NCI-H1436 treated with DMSO at 0.1 percent for 48 hours (cell line): Measurements from ENCODE around the gene ROBO2.

Source experiments
- DNase-seq: peaks from one replicate; lab custom pipeline; 2025; lab: John Stamatoyannopoulos, UW

ROBO2 gene

DNA sequence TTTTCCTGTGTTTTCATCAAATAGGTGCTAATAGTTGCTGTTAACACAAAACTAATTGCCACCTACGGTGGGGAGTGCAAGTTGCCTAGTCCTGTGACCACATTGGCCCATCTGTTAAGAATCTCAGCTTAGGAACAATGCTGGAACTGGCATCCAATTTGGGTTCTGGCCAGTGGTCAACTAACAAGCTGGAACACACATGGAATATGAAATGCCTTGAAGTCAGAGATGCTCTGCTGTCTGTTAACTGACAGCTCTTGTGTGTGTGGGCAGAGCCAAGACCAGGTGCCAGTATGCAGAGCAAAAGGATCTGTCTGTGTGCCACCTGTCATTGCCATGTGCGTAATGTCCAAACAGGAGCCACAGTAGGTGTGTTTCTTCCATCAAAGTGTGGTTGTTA is 460.8 kb downstream of the ROBO2 start:
- DNase-seq = no peak

DNA sequence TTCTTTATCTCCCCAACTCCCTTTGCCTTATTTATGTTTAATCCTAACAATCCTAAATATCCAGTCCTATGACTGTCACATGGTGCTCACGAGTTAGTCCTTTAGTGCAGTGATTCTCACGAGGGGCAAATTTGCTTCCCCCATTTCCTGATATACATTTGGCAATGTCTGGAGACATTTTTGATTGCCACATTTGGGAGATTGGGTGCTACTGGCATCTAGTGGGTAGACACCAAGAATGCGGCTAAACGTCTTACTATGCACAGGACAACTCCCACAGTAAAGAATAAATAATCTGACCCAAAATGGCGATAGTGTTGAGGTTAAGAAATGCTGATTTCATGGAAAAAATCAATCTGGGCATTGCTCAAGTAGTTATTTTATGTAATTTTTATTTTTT is 466.5 kb downstream of the ROBO2 start:
- DNase-seq = no peak

DNA sequence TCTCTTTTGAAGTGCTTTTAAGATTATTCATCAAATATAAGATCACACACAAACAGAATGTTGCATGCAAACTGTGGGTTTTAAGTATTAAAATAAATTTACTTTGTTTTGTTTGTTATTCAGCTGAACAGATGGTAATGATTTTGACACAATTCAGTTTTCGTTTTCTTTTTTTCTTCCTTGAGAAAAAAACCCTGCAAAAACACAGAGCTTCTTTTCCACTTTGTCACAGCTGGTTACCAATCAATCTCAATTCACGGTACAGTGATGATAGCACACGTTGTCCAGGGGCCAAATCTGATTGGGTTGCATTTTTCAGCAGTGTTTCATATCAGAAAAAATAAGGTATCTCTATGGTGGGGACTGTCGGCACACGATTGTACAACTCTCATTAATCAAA is 473.6 kb downstream of the ROBO2 start:
- DNase-seq = no peak

DNA sequence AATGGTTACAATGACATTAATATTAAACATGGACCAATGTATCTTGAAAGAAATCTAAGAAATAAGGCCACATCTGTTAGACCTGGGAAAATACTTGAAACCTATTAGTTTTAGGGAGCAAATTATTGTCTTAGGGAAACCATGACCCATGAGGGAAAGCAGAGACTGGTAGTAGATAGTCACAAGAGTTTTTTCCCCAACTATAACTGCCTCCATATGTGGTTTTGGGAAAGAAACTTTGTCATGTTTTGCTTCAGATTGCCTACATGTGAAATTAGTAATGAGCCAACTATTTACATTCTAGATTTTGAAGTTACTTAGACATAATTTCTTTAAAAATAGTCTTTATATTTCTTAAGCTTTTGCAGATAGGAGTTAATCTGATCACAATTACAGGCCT is 474.9 kb downstream of the ROBO2 start:
- DNase-seq = no peak

DNA sequence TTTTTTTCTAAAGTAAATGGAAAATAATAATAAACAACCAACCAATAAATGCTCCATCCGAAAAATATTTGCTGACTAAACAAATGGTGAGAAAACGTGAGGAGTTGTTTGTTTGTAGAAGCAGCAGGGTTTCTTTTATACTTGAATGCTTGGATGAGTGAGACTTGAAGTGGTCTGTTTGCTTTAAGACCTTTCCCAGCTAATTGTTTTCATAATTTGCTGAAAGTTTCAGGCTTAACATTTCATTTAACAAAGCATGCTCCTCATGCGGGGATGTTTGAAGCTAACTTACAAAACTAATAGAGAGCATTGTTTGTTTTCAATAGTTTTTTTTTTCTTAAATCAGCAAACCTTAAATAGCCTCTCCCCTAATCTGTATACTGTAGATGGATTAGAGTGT is 484.6 kb downstream of the ROBO2 start:
- no peak for DNase-seq

DNA sequence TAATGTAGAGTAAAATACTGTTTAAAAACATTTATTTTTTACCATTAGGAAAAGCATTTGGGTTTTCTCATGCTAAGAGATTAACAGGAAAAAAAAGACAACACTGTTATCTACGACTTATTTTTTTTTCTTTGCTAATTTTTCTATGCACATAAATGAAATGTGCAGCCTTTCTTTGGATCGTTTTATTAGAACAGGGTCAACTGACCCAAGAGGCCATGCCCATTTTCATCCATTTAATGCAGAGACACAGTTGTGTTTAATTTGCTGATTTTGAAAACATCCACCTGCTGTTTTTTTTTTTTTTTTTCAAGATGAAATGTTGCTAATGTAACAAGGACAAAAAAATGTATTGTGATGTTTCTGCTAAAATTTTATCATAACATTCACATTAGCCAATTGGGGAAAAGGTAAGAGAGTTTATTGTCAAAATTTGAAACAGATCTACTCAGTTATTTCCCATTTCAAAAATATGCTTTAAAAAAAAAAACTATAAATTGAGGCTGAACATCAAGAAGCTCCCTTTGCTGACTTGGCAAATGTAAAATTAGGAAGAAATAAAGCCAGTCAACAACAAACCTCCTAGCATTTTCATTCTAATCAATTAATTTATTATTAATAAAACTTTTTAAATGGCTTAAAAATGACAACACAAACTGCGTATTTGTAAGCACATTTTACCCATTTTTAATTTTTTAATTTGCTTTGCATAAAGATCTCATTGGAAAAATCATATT is 485.2 kb downstream of the ROBO2 start:
- DNase-seq = no peak

DNA sequence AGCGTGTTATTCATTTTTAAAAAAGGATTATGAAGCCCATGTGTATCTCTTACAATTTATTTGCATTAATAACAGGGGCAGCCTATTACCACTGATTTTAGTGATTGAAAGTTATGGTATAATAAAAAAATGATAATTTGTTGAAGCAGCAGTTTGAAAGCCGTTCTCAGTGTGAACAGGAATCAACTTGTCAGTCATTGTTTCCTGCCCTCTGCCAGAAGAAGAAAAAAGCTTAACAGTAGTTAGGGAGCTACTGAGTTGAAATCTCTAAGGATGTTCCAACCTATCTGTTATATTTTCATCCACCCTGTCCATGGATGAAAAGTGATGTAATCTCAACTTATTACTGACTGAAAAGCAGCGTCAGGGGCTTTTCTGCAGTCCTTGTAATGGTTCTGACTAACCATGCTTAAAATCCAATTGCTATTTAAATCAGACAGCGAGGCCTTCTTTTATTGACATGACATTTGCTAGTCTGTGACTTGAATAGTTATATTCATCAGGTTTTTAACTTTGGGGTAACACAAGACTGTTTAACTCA is 486.7 kb downstream of the ROBO2 start:
- DNase-seq = no peak

DNA sequence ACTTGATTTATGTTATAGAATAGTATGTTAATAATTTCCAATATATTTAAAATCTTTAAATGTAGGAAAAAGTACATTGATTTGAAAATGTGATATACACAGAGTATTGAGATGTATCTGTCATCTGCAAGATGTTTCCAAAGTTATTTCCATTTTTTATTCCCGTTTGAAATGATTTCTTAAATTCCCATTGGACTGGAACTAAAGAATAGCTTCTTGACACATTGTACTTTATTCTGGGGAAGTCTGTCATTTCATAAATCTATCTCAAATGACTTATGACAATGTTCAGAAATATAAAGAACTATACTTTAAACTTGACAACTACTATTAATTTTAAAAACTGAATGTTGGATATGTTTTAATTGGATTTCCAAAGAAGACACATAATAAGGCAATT is 489.6 kb downstream of the ROBO2 start:
- no peak for DNase-seq

DNA sequence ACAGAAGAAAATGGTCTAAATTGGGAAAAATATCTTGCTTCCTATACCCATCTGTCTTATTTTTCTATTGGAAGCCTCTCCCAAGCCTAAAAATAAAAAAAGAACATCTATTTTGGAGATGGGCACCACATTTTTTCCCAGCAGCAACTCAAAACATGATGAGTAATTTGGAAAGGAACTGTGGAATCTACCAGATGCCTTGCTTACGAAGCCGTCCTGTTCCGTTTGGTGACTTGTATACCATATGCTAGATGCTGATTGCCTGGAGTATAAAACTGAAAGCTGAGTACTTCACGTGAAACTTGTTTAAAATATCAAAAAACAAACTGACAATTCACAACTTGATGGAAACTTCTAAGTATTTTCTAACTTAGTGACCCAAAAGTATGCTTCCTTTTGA is 491.0 kb downstream of the ROBO2 start:
- no peak for DNase-seq

DNA sequence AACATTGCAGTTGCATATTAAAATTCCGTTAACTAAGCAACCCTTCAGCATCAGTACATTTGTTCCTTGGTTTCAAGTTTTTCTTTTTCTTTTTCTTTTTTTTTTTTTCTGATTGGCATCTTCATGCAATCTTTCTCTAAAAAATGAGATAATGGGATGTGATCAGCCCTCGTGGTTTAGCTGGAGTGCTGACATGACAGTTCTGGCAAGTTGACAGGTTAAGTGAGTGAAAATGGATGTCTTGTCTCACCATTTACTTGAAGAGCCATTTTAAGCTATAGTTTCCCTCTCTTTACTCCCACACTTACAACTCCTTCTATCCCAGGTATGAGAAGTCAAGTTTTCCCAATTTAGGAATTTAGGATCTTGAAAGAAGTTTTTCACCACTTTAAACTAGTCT is 495.2 kb downstream of the ROBO2 start:
- DNase-seq = no peak

DNA sequence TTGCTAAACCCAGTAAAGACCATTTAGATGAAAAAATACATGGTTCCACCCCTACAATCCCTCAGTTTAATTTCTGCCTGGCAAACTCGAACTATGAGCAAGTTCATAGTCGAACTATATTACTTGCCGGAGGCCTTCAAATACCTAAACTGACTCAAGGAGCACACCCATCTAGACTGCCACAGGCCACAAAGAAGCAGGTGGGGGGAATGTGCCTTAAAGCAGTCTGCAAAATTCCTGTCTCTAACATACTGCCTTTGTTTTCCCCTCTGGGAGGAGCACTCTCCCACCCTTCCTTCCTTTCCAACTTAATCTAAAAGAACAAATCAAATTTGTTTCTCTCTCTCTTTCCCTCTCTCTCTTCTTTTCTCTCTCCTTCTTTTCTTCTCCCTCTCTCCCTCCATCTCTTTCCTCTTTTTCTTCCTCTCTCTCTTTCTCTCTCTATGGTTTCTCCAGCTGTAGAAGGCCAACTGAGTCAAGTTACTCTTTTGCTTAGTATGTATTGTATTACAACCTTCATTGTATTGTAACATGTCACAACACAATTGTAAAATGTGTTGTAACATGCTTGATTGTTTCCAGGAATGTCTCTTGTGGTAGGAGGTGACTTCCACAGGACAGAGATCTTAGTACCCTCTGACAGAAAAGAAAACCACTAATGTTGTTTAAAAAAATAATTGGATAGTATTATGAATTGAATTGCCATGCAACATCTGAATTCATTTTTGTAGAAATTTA is 496.3 kb downstream of the ROBO2 start:
- no peak for DNase-seq

DNA sequence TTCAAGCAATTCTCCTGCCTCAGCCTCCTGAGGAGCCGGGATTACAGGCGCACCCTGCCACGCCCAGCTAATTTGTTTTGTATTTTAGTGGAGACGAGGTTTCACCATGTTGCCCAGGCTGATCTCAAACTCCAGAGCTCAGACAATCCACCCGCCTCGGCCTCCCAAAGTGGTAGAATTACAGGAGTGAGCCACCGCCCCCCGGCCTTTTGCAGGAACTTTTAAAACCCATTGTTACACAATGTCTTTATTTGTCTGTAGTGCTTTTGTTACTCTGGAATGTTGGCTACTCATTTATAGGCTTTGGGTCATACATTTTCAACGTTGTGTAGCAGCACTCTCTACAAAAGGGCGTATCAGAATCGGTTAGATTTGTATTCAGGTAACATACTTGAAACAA is 499.1 kb downstream of the ROBO2 start:
- no peak for DNase-seq

DNA sequence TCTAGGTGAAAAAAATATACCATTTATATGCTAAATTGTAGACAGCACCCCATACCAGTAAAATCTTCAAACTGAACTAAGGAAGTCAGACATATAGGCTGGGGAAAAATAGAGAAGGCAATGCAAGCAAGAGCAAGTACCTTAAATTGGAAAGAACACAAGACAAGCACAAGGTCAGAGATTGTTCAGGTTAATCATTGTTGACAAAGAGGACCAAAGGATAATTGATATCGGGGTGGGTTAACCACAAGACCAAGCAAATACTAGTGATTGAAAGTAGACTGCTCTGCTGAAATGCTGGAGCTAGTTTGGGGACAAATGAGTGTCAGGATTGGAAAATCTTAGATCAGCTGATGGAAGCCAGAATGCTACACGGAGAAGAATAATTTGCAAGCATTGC is 499.8 kb downstream of the ROBO2 start:
- no peak for DNase-seq

DNA sequence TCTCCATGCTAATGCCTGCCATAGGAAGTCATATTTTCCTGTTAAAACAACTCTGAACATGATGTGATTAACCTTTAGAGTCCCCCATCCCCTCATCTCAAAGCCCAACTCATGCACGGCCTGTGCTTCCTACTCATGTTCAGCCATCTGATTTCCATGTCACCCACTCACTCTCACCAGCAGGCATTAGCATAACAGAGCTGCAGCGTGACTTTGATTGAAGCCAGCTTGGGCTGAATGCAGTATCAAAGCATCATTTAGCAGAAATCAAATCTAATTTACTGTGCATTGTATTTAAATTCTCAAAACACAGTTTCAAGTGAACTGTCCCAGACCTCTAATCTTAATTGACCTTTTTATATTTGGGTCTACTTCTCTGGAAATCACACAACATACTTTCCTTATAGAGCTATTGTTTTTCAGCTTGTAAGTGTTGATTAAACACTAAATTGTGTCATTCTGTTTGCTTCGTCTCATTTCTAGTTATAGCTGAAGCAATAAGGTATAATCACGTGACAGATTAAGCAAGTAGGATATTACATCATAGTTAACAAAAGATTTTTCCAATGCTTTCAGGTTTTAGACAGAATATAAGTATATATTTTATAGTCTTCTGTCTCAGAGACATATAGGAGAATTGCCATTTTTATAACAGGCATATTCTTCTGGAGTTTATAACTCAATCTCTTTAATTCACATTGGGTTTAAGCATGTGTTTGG is 501.5 kb downstream of the ROBO2 start:
- DNase-seq = no peak

DNA sequence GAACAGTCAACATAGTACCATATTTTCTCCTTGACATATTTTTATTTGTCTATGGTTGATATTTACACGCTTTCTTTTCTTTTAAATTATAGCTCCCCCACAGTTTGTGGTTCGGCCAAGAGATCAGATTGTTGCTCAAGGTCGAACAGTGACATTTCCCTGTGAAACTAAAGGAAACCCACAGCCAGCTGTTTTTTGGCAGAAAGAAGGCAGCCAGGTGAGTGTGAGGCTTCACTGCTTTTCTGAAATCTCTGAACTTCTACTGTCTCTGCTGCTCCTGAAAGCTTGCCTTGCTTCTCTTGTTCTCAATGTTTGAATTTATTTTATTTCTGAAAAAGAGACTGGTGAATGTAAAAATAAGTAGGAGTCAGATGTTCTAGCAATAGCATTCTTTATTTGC is 506.3 kb downstream of the ROBO2 start:
- DNase-seq = no peak

DNA sequence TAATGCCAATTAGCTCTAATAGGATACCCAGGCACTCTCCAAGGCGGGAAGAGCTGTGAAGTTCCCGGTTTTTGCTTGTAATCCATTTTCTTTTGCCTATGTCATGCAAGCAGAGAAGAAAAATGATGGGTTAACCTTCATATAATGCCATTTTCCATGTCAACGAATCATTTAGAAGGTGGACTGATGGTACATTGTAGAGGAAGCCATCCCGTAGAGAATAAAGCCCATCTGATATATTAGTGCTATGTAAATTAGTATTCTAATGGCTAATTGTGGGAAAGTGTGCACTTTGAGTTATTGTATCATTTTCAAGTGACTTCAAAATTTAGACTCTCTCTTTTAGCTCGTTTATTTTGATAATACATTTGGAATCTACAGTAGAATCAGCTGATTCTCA is 509.1 kb downstream of the ROBO2 start:
- DNase-seq = no peak

DNA sequence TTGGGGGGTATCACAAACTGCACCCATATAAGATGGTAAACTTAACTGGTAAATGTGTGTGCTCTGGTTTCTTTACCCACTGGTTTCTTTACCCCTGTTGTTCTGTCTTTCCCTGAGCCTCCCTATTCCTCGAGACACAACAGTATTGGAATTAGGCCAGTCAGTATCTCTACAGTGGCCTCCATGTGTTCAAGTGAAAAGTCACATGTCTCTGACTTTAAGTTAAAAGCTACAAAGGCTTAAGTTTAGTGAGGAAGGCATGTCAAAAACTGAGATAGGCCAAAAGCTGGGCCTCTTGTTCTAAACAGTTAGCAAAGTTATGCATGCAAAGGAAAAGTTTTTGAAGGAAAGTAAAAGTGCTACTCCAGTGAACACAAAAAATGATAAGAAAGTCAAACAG is 513.3 kb downstream of the ROBO2 start:
- DNase-seq = no peak

DNA sequence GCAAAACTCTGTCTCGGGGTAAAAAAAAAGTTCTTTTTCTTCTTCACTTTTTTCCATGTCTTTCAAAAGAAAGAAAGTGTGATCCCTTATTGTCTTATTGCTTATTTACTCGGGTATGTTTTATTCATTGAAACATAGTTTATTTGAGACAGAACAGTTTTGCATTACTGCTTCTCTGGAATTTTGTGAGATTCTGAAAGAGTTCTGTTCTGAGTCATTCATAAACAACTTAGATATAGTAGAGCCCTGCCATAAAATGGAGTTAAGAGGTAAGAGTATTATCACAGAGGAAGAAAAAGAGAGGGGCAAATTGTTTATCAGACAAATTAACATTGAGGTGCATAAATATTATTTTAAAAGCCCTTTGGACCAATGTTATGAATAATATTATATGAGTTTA is 522.2 kb downstream of the ROBO2 start:
- DNase-seq = no peak

DNA sequence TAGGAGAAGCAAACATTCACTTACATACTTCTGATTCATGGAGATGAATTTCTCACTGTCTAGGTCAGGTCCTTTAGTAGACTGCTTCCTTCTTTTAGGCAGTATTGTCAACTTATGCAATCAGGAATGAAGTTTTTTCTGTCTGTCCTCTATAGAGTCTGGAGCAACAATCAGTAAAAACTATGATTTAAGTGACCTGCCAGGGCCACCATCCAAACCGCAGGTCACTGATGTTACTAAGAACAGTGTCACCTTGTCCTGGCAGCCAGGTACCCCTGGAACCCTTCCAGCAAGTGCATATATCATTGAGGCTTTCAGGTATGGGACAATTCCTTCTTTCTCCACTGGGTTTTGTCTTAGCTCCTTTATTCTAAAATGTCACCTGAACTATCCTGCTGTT is 523.1 kb downstream of the ROBO2 start:
- DNase-seq = no peak

DNA sequence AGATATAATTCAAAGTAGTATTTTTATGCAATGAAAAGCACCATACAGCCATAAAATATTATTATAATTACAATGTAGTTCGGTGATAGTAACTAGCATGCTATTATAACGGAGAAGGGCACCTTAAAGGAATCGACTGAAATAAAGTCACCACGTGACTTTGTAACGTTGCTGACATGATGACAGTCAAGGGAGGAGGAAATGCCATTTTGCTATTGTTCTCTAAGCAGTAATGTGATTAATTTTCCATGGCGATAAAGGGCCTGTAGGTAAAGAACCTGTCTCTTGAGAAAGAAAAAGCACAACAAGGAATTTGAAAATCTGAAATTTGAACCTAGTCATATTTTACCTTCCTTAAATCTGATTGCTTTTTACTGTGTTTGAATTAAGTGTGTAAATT is 526.2 kb downstream of the ROBO2 start:
- no peak for DNase-seq

DNA sequence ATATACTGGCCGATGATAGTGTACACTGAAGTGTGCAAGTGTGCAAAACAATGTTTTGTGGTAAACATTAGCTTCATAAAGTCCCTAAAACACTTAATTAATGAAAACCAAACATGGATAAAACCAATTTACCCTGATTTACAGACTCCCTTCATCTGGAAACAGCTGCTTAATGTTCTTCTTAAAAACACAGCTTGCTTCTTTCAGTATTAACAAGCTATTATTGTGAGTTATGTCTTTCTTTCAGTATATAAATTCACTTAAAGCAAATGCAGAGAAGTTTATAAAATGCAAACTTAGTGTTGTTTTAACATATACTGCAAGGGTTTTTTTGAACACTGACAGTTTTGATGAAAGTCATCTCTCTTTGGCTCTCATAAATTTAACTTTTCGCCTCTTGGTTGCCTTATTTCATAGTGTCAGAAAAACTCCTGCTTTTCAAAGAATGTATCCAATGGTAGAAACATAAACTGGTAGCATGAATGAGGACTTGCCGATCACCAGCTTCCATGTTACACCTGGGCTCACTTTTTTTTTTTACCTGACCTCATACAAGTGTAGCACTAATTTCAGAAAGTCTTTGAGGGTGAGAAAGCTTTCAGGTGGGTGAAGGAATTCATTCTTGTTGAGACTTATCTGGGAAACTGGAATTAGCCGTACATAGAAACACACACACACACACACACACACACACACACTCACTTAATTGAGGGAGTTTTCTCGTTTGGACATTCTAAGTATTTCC is 532.2 kb downstream of the ROBO2 start:
- no peak for DNase-seq

DNA sequence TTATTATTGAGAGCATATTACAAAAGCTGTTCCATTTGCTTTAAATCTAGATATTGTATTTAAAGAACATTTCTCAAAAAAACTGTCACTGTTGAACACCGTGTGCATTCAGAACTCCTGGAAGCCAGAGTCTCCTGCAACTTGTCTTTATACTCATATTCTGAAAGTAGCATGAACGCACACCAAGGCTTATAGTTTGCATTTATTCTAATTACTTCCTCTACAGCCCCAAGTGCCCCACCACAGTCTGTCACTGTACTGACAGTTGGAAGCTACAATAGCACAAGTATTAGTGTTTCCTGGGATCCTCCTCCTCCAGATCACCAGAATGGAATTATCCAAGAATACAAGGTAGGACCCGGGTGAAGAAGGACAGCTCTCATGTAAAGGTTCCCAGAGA is 537.4 kb downstream of the ROBO2 start:
- DNase-seq = no peak
